ENCODE results near the gene GRSF1. TPM values are rescaled to one million over a fixed set of nuclear protein-coding genes. Genes with fewer than 3 reads are reported as not detected.

Gene GRSF1
- total and polyA plus RNA-seq, 2 of the 13 experiments (the other 11 are each of a cell fraction or from before 2014, with no cell fraction given), result 66.5 to 103 TPM

- TF ChIP-seq, protein P1, sequence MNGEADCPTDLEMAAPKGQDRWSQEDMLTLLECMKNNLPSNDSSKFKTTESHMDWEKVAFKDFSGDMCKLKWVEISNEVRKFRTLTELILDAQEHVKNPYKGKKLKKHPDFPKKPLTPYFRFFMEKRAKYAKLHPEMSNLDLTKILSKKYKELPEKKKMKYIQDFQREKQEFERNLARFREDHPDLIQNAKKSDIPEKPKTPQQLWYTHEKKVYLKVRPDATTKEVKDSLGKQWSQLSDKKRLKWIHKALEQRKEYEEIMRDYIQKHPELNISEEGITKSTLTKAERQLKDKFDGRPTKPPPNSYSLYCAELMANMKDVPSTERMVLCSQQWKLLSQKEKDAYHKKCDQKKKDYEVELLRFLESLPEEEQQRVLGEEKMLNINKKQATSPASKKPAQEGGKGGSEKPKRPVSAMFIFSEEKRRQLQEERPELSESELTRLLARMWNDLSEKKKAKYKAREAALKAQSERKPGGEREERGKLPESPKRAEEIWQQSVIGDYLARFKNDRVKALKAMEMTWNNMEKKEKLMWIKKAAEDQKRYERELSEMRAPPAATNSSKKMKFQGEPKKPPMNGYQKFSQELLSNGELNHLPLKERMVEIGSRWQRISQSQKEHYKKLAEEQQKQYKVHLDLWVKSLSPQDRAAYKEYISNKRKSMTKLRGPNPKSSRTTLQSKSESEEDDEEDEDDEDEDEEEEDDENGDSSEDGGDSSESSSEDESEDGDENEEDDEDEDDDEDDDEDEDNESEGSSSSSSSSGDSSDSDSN (CRISPR knock-in tag; IDR thresholded peaks at IDR 0.05), result peak; percentile 84
- TF ChIP-seq, protein P2, sequence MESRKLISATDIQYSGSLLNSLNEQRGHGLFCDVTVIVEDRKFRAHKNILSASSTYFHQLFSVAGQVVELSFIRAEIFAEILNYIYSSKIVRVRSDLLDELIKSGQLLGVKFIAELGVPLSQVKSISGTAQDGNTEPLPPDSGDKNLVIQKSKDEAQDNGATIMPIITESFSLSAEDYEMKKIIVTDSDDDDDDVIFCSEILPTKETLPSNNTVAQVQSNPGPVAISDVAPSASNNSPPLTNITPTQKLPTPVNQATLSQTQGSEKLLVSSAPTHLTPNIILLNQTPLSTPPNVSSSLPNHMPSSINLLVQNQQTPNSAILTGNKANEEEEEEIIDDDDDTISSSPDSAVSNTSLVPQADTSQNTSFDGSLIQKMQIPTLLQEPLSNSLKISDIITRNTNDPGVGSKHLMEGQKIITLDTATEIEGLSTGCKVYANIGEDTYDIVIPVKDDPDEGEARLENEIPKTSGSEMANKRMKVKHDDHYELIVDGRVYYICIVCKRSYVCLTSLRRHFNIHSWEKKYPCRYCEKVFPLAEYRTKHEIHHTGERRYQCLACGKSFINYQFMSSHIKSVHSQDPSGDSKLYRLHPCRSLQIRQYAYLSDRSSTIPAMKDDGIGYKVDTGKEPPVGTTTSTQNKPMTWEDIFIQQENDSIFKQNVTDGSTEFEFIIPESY (CRISPR knock-in tag; IDR thresholded peaks at IDR 0.05), result no peak
- TF ChIP-seq ZNF430 (CRISPR knock-in tag; IDR thresholded peaks at IDR 0.05) (peak; percentile 51; the same call in 1 of the 2 replicates), RXRA (CRISPR knock-in tag; IDR thresholded peaks at IDR 0.05) (peak; percentile 23; the same call in 1 of the 2 replicates), ZNF547 (CRISPR knock-in tag; IDR thresholded peaks at IDR 0.05) (no peak), ZNF160 (CRISPR knock-in tag; IDR thresholded peaks at IDR 0.05) (no peak), ZNF3 (CRISPR knock-in tag; IDR thresholded peaks at IDR 0.05) (no peak), ZNF549 (CRISPR knock-in tag; IDR thresholded peaks at IDR 0.05) (no peak), PRPF4 (IDR thresholded peaks at IDR 0.05; ENCODE audit: low read depth, low read length, poor library complexity, severe bottlenecking) (no peak), KDM2A (CRISPR knock-in tag; IDR thresholded peaks at IDR 0.05; ENCODE audit: borderline replicate concordance, low read depth) (peak; percentile 53), POLR2AphosphoS2 (IDR thresholded peaks at IDR 0.05; ENCODE audit: low read depth, low read length) (no peak), ZNF629 (CRISPR knock-in tag; conservative IDR thresholded peaks at IDR 0.05) (no peak), PHF21A (CRISPR knock-in tag; IDR thresholded peaks at IDR 0.05) (no peak; the same call in 1 of the 2 replicates), NKX3-1 (CRISPR knock-in tag; IDR thresholded peaks at IDR 0.05) (no peak), ELF1 (CRISPR knock-in tag; IDR thresholded peaks at IDR 0.05) (0 out of 2 replicates have a peak, but pooled peaks have one; percentile 15), GATAD1 (CRISPR knock-in tag; IDR thresholded peaks at IDR 0.05) (peak; percentile 25; the same call in 1 of the 2 replicates), ZBTB21 (CRISPR knock-in tag; IDR thresholded peaks at IDR 0.05) (no peak), HNF4A (CRISPR knock-in tag; IDR thresholded peaks at IDR 0.05) (no peak), FOXJ3 (CRISPR knock-in tag; IDR thresholded peaks at IDR 0.05; ENCODE audit: borderline replicate concordance) (no peak), ZNF567 (CRISPR knock-in tag; IDR thresholded peaks at IDR 0.05; ENCODE audit: borderline replicate concordance) (no peak), RBAK (CRISPR knock-in tag; IDR thresholded peaks at IDR 0.05) (no peak), MYC (CRISPR knock-in tag; IDR thresholded peaks at IDR 0.05; ENCODE audit: borderline replicate concordance) (no peak; the same call in 1 of the 2 replicates), FLYWCH1 (CRISPR knock-in tag; IDR thresholded peaks at IDR 0.05) (no peak)
- TF ChIP-seq, protein P3, sequence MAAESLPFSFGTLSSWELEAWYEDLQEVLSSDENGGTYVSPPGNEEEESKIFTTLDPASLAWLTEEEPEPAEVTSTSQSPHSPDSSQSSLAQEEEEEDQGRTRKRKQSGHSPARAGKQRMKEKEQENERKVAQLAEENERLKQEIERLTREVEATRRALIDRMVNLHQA (CRISPR knock-in tag; IDR thresholded peaks at IDR 0.05), result no peak
- TF ChIP-seq, protein P4, sequence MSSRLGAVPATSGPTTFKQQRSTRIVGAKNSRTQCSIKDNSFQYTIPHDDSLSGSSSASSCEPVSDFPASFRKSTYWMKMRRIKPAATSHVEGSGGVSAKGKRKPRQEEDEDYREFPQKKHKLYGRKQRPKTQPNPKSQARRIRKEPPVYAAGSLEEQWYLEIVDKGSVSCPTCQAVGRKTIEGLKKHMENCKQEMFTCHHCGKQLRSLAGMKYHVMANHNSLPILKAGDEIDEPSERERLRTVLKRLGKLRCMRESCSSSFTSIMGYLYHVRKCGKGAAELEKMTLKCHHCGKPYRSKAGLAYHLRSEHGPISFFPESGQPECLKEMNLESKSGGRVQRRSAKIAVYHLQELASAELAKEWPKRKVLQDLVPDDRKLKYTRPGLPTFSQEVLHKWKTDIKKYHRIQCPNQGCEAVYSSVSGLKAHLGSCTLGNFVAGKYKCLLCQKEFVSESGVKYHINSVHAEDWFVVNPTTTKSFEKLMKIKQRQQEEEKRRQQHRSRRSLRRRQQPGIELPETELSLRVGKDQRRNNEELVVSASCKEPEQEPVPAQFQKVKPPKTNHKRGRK (CRISPR knock-in tag; IDR thresholded peaks at IDR 0.05), result no peak
Observed at GRCh38 chr4:70838666-70839588, 763 bp downstream of the GRSF1 start (continued).
